HT-29 (cell line): Measurements from ENCODE around the gene RAMP2. TPM values are rescaled to one million over a fixed set of nuclear protein-coding genes. Genes with fewer than 3 reads are reported as not detected.
"Not testable (repeated sequence)": the region's sequence is repeated elsewhere in the genome, so short reads cannot be mapped to it uniquely, and the experiment has no call there.

Experiments
- DNase-seq: peaks from one replicate; pipeline ENCODE4 v3.0.0-alpha.2; 2015; ENCODE audit warnings: low spot score
- total RNA-seq: library from RNA; depleted of rRNA; stranded (reverse); fragments of >200 nt; shearing (Covaris generic); gene quantifications from 2 replicates; pipeline ENCODE4 v1.2.3, GENCODE V29; 2014

The RAMP2 gene
- total RNA-seq, 1 experiment from 2014 or later = not detected

DNA sequence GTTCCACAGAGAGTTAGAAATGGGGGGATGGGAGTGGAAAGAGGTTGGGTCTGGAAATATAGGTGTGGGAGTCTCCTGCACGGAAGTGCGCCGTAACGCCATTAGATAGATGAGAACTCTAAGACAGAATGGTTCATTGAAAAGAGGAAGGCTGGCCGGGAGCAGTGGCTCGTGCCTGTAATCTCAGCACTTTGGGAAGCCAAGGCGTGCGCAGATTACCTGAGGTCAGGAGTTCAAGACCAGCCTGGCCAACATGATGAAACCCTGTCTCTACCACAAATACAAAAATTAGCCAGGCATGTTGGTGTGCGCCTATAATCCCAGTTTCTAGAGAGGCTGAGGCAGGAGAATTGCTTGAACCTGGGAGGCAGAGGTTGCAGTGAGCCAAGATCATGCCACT lies 7.0 kb downstream of the RAMP2 start:
- DNase-seq = not testable (repeated sequence)

DNA sequence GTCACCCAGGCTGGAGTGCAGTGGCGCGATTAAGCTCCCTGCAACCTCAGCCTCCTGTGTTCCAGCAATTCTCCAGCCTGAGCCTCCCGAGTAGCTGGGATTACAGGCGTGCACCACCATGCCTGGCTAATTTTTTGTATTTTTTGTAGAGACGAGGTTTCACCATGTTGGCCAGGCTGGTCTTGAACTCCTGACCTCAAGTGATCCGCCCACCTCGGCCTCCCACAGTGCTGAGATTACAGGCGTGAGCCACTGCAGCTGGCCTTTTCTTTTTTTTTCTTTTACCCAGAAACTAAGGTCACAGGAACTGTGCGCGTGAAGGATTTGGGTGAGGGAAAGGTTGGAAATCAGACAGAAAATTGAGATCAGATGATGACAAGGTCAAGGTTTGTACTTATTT lies 8.9 kb downstream of the RAMP2 start:
- not testable (repeated sequence) for DNase-seq

DNA sequence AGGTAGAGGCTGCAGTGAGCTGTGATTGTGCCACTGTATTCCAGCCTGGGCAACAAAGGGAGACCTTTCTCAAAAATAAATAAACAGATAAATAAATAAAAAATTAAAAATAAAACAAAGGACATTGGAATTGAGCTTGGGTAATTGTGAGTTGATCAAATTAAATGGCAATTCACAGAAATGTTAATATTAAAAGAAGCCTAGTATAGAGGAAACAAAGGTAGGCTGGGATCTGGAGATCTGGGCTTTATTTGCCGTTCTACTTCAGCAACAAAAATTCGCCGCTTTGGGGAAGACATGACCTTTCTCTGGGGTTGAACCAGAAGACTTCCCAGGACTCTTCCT lies 11.9 kb downstream of the RAMP2 start:
- no peak for DNase-seq

DNA sequence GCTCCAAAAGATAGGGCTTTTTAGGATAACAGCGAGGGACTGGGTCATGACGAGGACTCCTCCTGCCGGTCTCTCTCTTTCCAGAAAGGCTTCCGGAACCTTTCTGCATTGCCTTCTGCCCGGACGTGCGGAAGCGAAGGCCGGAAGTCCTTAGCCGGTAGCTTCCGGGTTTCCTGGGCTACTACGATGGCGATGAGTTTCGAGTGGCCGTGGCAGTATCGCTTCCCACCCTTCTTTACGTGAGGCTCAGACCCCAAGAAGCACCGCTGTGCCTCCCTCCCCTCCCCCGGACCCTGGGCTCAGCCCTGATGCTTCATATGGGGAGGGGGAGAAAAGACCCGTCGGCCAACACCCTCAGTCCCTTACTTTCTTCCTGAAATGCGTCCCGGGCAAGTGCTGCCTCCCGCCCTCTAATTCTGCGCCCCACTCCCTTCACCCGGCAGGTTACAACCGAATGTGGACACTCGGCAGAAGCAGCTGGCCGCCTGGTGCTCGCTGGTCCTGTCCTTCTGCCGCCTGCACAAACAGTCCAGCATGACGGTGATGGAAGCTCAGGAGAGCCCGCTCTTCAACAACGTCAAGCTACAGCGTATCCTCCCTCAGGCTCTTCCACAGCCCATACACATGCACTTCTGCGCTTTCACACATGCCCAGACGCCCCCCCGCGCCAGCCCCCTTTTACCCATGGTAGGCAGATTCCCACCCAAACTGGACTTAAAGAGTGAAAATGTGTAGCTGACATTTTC lies 12.4 kb downstream of the RAMP2 start, which contains the start of gene VPS25:
Gene VPS25, plus strand, starts transcription at position 160 of the 746 bp plus-strand sequence. Its CDS starts 27 bp downstream, at position 187.
- DNase-seq = peak; percentile 86

DNA sequence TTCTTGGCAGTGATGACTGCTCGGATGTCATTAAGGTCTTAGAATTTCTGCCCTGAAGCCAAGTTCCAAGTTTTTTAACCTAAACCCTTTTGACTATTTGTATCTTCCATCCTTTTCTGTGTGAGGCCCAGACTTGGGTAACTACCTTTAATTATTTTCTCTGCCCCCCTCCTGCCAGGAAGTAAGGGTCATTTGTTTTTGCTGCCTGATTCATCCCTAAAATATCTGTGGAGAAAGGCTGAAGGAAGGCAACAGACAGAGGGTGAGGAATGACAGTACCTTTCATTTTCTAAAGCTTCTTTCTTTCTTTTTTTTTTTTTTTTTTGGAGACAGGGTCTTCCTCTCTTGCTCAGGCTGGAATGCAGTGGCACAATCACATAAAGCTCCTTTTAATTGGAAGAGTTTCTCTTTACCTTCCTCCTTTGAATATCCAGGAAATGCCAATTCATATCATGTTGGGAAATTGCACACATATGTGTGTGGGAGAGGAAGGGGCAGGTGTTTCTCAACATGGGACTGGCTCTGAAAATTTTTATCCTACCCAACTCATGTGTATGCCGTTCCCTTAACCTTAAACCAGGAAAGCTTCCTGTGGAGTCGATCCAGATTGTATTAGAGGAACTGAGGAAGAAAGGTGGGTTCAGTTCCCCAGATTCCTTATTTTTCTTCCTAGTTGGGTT lies 13.2 kb downstream of the RAMP2 start:
- DNase-seq = no peak

DNA sequence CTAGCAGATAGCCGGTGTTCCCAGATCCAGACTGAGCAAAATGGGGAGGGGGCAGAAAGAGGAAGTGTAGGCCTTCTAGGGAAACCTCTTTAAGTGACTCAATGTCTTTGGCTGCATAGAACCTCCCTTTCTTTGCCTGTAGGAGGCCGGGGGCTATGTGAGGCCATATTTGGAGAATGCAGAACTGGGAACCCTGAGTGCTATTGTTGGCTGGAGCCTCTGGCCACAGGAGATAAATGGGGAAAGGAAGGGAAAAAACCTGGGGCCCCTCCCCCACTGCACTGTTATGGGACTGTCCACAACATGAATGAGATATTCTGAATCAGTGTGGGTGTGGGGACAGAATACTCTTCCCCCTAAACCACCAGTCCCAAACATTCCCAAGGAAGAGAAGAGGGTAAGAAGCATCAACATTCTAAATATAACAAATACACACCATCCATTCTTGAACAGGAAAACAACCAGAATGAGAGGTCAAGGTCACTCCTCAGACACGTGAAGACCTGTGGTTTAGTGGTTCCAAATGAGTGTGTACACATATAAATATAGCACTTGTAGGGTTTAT lies 14.6 kb downstream of the RAMP2 start:
- no peak for DNase-seq

DNA sequence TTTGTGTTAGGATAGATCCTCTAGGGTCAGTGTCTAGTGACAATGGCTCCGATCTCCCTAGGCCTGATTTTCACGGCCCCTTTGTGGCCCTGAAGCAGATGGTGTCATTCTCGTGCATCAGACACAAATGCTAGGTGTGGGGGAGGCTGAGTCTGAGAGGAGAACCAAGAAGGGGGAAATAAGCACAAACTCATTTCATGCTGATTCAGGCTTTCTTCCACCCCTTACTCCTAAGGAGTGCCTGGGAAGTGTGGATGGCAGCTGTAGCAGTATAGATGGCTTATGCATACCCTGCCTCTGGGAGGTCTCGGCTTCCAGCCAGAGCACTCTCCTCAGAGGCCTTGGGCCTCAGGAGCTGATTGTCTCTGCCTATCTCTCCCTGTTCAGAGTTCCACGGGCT lies 17.5 kb downstream of the RAMP2 start:
- no peak for DNase-seq

DNA sequence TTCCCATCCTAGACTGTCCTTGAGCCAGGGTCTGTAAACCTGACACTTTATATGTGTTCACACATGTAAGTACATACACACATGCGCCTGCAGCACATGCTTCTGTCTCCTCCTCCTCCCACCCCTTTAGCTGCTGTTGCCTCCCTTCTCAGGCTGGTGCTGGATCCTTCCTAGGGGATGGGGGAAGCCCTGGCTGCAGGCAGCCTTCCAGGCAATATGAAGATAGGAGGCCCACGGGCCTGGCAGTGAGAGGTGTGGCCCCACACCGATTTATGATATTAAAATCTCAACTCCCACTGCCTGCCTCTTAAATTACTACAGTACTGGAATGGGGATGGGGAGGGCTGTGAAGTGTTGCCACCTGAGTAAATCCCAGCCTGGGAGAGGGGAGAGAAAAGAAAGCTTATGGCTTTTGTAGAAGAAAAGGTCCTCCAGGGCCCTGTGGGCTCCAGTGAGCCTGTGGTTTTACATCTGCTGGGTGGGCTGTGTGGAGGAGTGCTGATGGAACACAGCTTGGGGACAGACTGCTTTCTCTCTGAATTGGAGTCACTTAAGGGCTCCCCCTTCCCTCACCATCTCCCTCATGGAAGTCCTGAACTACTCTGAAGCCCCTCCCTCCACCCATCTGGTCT lies 18.4 kb downstream of the RAMP2 start:
- peak; percentile 27 for DNase-seq

DNA sequence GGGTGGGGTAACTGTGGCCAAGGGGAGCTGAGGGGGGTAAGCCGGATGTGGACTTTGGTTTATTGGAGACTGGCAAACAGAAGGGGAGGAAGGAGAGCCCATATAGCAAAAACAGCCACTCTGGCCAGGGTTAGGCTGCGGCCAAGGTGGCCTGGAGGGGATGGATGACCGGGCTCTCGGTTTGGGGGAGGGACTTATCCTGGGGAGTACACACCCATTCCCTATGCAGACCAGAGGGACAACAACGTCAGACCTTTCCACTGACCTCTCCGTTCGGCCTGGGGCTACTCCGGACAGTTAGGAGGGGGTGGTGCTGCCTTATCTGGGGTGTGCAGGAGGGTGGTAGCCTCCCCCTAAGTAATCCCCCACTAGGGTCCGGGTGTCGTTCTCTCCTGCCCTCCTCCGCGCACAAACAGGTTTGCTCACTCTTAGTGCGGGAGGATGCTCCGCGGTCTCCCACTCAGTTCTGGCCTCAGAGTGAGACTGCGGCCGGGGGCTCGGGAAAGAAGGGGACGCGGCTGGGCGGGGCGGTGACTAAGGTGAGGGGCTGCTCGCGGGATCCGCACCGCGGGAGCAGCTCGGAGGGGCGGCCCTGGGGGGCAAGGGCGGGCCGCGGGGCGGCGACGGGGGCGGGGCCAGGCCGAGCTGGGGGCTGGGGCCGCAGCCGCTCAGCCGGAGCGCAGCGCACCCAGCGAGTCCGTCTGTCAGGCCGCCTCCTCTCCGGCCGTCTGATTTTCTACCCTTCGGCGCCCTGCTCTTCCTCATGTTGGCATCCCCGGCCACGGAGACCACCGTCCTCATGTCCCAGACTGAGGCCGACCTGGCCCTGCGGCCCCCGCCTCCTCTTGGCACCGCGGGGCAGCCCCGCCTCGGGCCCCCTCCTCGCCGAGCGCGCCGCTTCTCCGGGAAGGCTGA lies 19.2 kb downstream of the RAMP2 start, which contains the start of gene WNK4:
Gene WNK4, plus strand, starts transcription at position 675 of the 915 bp plus-strand sequence. Its CDS starts 89 bp downstream, at position 764.
- DNase-seq = peak; percentile 75

DNA sequence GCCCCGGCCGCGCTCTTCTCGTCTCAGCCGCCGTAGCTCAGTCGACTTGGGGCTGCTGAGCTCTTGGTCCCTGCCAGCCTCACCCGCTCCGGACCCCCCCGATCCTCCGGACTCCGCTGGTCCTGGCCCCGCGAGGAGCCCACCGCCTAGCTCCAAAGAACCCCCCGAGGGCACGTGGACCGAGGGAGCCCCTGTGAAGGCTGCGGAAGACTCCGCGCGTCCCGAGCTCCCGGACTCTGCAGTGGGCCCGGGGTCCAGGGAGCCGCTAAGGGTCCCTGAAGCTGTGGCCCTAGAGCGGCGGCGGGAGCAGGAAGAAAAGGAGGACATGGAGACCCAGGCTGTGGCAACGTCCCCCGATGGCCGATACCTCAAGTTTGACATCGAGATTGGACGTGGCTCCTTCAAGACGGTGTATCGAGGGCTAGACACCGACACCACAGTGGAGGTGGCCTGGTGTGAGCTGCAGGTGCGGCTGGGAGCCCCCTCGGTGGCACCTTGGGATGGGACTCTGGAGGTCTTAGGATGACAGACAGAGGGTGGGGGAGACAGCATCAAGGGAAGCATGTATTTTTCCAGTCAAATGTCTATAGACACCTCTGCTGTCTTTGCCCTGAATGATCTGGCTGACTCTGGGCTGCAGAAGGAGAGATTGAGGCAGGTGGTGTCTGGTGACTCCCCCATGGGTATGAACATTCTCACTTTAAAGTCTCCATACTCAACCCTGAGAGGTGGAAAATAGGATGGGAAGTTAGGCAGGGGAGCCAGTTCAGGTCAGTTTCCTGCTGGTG lies 20.0 kb downstream of the RAMP2 start:
- DNase-seq = no peak

DNA sequence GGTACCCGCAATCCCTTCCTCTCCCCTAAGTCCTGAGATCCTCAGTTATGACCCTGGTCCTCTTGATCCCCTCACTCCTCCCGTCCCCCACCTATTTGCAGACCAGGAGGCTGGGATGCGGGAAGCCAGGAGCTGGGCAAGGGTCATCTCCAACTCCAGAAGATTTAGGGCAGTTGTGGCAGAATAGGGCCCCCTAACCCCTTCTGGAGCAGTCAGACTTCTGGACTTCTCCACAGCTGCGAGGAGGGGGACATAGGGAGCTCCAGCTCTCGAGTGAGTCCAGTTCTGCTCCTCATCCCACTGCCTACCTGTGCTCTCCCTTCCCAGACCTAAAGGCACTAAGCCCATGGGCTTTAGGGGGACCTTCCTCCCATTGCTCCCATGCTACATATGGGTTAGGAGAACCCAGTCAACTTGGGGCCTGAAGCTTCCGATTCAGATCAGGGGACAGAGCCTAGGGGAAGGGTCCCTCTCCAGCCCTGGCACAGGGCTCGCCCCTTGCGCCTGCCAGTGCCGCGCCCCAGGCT lies 20.7 kb downstream of the RAMP2 start:
- DNase-seq = no peak

DNA sequence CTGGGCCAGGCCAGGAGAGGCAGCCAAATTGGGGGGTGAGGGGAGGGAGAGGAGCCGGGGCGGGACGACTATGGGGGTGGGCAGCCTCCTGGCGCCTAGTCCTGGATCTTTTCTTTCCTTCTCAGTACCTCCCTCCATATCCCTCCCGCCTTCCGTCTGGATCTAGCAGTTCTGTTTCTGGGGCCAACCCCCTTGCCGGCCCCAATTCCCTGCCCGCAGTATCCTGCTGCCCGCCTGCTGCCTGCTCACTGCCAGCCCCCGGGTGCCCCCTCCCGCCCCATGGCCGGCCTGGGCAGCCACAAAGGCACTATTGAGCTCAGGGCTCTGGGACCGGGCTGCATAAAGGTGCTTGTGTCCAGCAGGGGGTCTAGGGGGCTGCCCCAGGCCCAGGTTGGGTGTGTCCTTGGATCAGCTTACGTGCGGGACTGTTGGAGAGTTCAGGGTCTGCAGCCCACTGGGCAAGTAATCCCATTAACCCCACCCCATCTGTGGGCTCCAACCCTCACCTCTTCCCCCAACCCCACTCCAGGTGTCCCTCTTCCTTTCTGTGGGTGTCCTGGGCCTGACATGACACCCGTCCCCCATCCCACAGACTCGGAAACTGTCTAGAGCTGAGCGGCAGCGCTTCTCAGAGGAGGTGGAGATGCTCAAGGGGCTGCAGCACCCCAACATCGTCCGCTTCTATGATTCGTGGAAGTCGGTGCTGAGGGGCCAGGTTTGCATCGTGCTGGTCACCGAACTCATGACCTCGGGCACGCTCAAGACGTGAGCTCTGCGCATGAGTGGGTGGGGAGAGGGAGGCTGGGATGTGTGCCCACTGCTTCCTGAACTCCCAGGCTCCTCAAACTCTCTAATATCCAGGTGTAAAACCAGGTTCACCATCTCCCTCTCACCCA lies 21.4 kb downstream of the RAMP2 start:
- DNase-seq = no peak

DNA sequence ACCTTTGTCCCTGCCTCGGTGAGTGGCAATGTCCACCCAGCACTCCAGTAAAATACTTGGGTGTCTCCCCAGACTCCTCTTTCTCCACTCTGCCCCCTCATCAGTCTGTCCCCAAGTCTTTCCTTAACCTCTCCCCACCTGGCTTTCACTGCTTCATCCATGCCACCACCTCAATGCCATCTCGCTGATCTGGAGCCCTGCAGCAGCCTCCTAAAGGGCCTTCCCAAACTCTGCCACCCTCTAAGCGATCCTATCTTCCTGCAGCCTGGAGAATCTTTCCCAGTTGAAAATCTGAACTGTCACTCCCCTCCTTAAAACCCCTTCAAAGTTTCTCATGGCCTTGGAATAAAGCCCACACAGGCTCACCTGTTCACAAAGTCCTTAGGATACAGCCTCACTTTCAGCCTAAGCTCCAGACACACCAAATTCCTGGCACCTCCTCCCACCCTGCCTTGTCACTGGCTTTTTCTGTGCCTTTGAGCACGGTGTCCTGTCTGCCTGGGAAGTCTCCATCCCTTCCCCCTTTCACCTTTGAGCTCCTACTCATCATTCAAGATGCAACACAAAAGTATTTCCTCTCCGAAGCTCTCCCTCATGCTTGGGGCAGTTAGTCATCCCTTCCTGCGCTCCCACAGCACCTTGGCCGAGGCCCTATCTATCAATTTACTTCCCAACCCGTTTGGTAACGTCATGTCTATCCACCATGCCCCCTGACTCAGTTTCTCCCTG lies 22.2 kb downstream of the RAMP2 start:
- DNase-seq = no peak

DNA sequence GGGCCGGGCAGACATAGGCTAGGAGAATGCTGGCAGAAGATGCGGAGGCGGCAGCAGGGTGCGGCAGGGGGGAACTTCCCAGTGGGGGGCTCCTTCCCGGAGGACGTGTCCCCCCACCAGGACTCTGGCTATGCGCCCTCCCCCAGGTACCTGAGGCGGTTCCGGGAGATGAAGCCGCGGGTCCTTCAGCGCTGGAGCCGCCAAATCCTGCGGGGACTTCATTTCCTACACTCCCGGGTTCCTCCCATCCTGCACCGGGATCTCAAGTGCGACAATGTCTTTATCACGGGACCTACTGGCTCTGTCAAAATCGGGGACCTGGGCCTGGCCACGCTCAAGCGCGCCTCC lies 22.7 kb downstream of the RAMP2 start:
- DNase-seq = no peak

DNA sequence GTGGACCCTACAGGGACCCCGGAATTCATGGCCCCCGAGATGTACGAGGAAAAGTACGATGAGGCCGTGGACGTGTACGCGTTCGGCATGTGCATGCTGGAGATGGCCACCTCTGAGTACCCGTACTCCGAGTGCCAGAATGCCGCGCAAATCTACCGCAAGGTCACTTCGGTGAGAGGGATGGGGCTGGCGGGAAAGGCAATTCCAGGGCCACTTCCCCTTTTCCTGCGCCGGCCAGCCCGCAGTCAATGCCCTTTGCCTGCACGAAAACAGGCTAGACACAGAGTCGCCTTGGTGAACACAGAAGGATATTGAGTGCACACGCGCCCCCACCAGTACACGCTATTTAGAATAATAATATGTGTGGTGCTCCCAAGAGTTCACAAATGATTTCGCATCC lies 23.4 kb downstream of the RAMP2 start:
- no peak for DNase-seq

DNA sequence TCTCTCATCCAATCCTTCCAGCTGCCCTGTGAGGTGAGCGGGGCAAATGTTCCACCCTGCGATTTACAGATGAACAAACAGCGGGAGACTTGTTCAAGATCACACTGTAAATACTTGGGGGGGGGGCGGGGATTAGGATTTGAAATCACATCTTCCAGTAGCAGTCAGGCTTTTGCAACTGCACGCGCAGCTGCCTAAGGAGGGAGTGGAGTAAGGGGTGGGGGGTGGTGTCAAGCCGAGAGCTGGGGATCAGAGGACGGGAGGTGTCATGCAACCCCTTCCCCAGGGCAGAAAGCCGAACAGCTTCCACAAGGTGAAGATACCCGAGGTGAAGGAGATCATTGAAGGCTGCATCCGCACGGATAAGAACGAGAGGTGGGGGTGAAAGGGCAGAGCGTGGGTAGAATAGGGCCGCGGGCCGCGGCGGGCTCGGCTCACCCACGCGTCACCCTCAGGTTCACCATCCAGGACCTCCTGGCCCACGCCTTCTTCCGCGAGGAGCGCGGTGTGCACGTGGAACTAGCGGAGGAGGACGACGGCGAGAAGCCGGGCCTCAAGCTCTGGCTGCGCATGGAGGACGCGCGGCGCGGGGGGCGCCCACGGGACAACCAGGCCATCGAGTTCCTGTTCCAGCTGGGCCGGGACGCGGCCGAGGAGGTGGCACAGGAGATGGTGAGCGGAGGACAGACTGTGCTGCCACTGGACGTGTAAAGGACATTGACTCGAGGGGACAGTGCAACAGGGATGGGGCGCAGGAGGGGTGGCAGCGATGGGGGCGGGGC lies 24.0 kb downstream of the RAMP2 start:
- DNase-seq = no peak

DNA sequence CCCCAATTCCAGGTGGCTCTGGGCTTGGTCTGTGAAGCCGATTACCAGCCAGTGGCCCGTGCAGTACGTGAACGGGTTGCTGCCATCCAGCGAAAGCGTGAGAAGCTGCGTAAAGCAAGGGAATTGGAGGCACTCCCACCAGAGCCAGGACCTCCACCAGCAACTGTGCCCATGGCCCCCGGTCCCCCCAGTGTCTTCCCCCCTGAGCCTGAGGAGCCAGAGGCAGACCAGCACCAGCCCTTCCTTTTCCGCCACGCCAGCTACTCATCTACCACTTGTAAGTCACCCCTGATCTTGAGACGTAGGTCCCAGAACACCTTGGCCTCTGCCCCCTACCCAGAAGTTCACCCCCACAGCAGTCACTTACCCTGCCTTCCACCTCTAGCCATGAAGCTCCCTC lies 26.2 kb downstream of the RAMP2 start:
- DNase-seq = no peak

DNA sequence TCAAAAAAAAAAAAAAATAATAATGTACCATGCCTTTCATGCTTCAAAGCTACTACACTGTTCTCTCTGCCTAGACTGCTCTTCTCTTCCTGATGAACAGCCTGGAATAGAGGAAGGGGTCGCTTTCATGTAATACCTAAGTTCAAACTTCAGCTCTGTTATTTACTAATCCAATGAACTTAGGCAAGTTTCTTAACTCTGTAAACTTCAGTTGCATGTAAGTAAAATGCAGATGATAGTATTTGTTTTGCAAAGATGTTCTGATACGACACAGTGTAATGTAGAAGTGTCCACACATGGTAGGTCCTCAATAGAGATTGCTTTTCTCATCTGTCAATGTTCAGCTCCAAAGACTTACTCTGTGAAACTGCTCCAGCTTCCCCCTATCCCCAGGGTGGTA lies 30.9 kb downstream of the RAMP2 start:
- DNase-seq = no peak
